BJ (cell line): ENCODE data around the gene OMD. TPM values are rescaled to one million over a fixed set of nuclear protein-coding genes. Genes with fewer than 3 reads are reported as not detected.
"Not testable (repeated sequence)": the region's sequence is repeated elsewhere in the genome, so short reads cannot be mapped to it uniquely, and the experiment has no call there.

Source experiments
- CTCF ChIA-PET: fragments of 350-600 bp; formaldehyde crosslinking; extraction: SDS; loops from one replicate; lab custom pipeline; 2021; ENCODE audit warnings: antibody characterized with exemption, inconsistent platforms; lab: Yijun Ruan, JAX
- POLR2A ChIA-PET: fragments of 300-600 bp; sonication (Branson Sonifier 250); formaldehyde crosslinking; extraction: SDS; loops from one replicate; lab custom pipeline; 2021; ENCODE audit warnings: antibody characterized with exemption; lab: Charles Lee
- DNase-seq: peaks from one replicate; pipeline ENCODE4 v3.0.0-alpha.2; 2011; ENCODE audit warnings: low read depth
- H3K27me3 ChIP-seq: 2 replicates; pipeline ENCODE4 v1.6.0; 2011; ENCODE audit warnings: low read length; ENCODE audit not compliant: control insufficient read depth, insufficient read depth
- H3K36me3 ChIP-seq: 2 replicates; pipeline ENCODE4 v1.5.1; 2011; ENCODE audit warnings: low read length; ENCODE audit not compliant: control insufficient read depth, insufficient read depth
- H3K4me3 ChIP-seq: 2 replicates; pipeline ENCODE4 v1.5.1; 2011; ENCODE audit warnings: low read depth, mild to moderate bottlenecking, control low read depth, low read length
- CTCF ChIP-seq: IDR thresholded peaks from 2 replicates; pipeline ENCODE4 v1.5.1; 2011; ENCODE audit warnings: low read depth, mild to moderate bottlenecking, control low read depth, inconsistent platforms, low read length, moderate library complexity; ENCODE audit not compliant: insufficient read depth
- polyA plus RNA-seq: library from polyadenylated mRNA; depleted of rRNA; stranded (reverse); fragments of >200 nt; gene quantifications from 2 replicates; pipeline ENCODE4 v1.2.3, GENCODE V29; 2011

Gene OMD
- polyA plus RNA-seq, 1 experiment = 0.10 TPM

GRCh38 chr9:92422611-92423338 is 1.5 kb downstream of the OMD start:
- H3K4me3 ChIP-seq = no peak overlapping the region
- no peaks in the 10 kb centered on the region for H3K27me3 ChIP-seq
- no peak for DNase-seq
- TF ChIP-seq CTCF = no peak
- ChIA-PET POLR2A (no interaction called here), CTCF (no interaction called here)
- no peaks in the 10 kb centered on the region for H3K36me3 ChIP-seq

GRCh38 chr9:92414566-92414965 is 9.7 kb downstream of the OMD start:
- H3K27me3 ChIP-seq = no peaks in the 10 kb centered on the region
- POLR2A ChIA-PET = no interaction called here
- H3K36me3 ChIP-seq = no peaks in the 10 kb centered on the region
- H3K4me3 ChIP-seq = no peak overlapping the region
- CTCF ChIA-PET = no interaction called here
- no peak for DNase-seq
- TF ChIP-seq CTCF = no peak

GRCh38 chr9:92411157-92411556 is 13.1 kb downstream of the OMD start:
- POLR2A ChIA-PET = not testable (repeated sequence)

GRCh38 chr9:92408747-92409478 is 15.4 kb downstream of the OMD start:
- DNase-seq = no peak
- Histone ChIP-seq H3K4me3 (no peak overlapping the region), H3K27me3 (no peaks in the 10 kb centered on the region), H3K36me3 (no peaks in the 10 kb centered on the region)
- ChIA-PET CTCF (interaction anchor here (0.7 to 1.2 kb wide), 2 partner anchors 8 to 155 kb away, joined by 3 to 5 read pairs; no protein-coding TSS in a partner anchor), POLR2A (no interaction called here)
- TF ChIP-seq CTCF = no peak

More at GRCh38 chr9:92411157-92411556, 13.1 kb downstream of the OMD start:
- H3K4me3 ChIP-seq, H3K36me3 ChIP-seq, DNase-seq, H3K27me3 ChIP-seq: not testable (repeated sequence)
- CTCF ChIA-PET = interaction anchor here (1.3 kb wide), 1 partner anchor 18 kb away, joined by 4 read pairs; no protein-coding TSS in a partner anchor

- POLR2A ChIA-PET = no interaction called here
- CTCF ChIA-PET = no interaction called here
Measured at GRCh38 chr9:92407818-92408217, 16.5 kb downstream of the OMD start.

More at GRCh38 chr9:92407818-92408217, 16.5 kb downstream of the OMD start:
- Histone ChIP-seq H3K36me3 (no peaks in the 10 kb centered on the region), H3K4me3 (no peak overlapping the region), H3K27me3 (no peaks in the 10 kb centered on the region)
- no peak for DNase-seq
- no peak for TF ChIP-seq CTCF
